Measurements from ENCODE around the gene EEFSEC. TPM values are rescaled to one million over a fixed set of nuclear protein-coding genes. Genes with fewer than 3 reads are reported as not detected.

EEFSEC gene
- total RNA-seq, 1 experiment from 2014 or later, result 14.6 TPM

GRCh38 chr3:128409624-128410581 is 256.6 kb downstream of the EEFSEC start:
- Mint-ChIP-seq H3K36me3 (ENCODE audit: insufficient read depth, unreplicated experiment) (no peaks in the 10 kb centered on the region), H3K27ac (ENCODE audit: low read depth, unreplicated experiment) (no peak overlapping the region), H3K27me3 (ENCODE audit: insufficient read depth, unreplicated experiment) (no peaks in the 10 kb centered on the region), H3K4me1 (ENCODE audit: insufficient read depth, unreplicated experiment) (no peaks in the 10 kb centered on the region), H3K4me3 (ENCODE audit: unreplicated experiment) (no peak overlapping the region), H3K9me3 (ENCODE audit: unreplicated experiment) (no peaks in the 10 kb centered on the region)
- no peak for DNase-seq (ENCODE audit: unreplicated experiment)
- ChIA-PET CTCF (interaction anchor here (0.6 to 1.3 kb wide), 4 partner anchors 16 to 1922 kb away, joined by 3 to 4 read pairs (median 3); no protein-coding TSS in a partner anchor), POLR2A (interaction anchor here (0.6 kb wide), 1 partner anchor 1038 kb away, joined by 3 read pairs; no protein-coding TSS in a partner anchor)
- no peak for TF ChIP-seq CTCF (IDR thresholded peaks at IDR 0.05; ENCODE audit: unreplicated experiment)
- no TSS peak for BruUV-seq (replicated peaks)
- intact Hi-C loops (cut with micrococcal nuclease), result loop anchor here (10.0 kb wide), 1 partner anchor 235 kb away; no protein-coding TSS in a partner anchor

- no peaks in the 10 kb centered on the region for H3K27me3 Mint-ChIP-seq (ENCODE audit: insufficient read depth, unreplicated experiment)
- no peaks in the 10 kb centered on the region for H3K9me3 Mint-ChIP-seq (ENCODE audit: unreplicated experiment)
- intact Hi-C loops (cut with micrococcal nuclease), result loop anchor here (10.0 kb wide), 1 partner anchor 236 kb away; no protein-coding TSS in a partner anchor
- no peaks in the 10 kb centered on the region for H3K36me3 Mint-ChIP-seq (ENCODE audit: insufficient read depth, unreplicated experiment)
- H3K4me1 Mint-ChIP-seq (ENCODE audit: insufficient read depth, unreplicated experiment), result no peaks in the 10 kb centered on the region
- BruUV-seq (replicated peaks), result no TSS peak
- H3K27ac Mint-ChIP-seq (ENCODE audit: low read depth, unreplicated experiment), result no peak overlapping the region
- no peak for DNase-seq (ENCODE audit: unreplicated experiment)
- ChIA-PET CTCF (interaction anchor here (0.6 to 1.3 kb wide), 4 partner anchors 14 to 1923 kb away, joined by 3 to 4 read pairs (median 3); no protein-coding TSS in a partner anchor), POLR2A (no interaction called here)
- H3K4me3 Mint-ChIP-seq (ENCODE audit: unreplicated experiment), result no peak overlapping the region
- TF ChIP-seq CTCF (IDR thresholded peaks at IDR 0.05; ENCODE audit: unreplicated experiment), result no peak
Measured at GRCh38 chr3:128410669-128411573, 257.6 kb downstream of the EEFSEC start.

- H3K27me3 Mint-ChIP-seq (ENCODE audit: insufficient read depth, unreplicated experiment), result no peaks in the 10 kb centered on the region
- H3K4me3 Mint-ChIP-seq (ENCODE audit: unreplicated experiment), result no peak overlapping the region
- peaks cover 2% of the 10 kb centered on the region for H3K4me1 Mint-ChIP-seq (ENCODE audit: insufficient read depth, unreplicated experiment)
- CTCF ChIA-PET, result no interaction called here
- no peak for TF ChIP-seq CTCF (IDR thresholded peaks at IDR 0.05; ENCODE audit: unreplicated experiment)
- no peaks in the 10 kb centered on the region for H3K9me3 Mint-ChIP-seq (ENCODE audit: unreplicated experiment)
- no TSS peak for BruUV-seq (replicated peaks)
- H3K27ac Mint-ChIP-seq (ENCODE audit: low read depth, unreplicated experiment), result no peak overlapping the region
- intact Hi-C loops (cut with micrococcal nuclease), result loop anchor here (10.0 kb wide), 1 partner anchor 237 kb away; no protein-coding TSS in a partner anchor
- DNase-seq (ENCODE audit: unreplicated experiment), result no peak
- POLR2A ChIA-PET, result no interaction called here
- no peaks in the 10 kb centered on the region for H3K36me3 Mint-ChIP-seq (ENCODE audit: insufficient read depth, unreplicated experiment)
Measured at GRCh38 chr3:128411574-128412064, 258.3 kb downstream of the EEFSEC start.

Data from MCF 10A (cell line).